ENCODE measurements around the gene UBR1. TPM values are rescaled to one million over a fixed set of nuclear protein-coding genes. Genes with fewer than 3 reads are reported as not detected.
"Not testable (repeated sequence)": the region's sequence is repeated elsewhere in the genome, so short reads cannot be mapped to it uniquely, and the experiment has no call there.

Gene UBR1
- total and polyA plus RNA-seq, 12 donors: 3.8 to 46.2 (median 26.7) TPM

GRCh38 chr15:43134157-43134635, 28.4 kb upstream of the UBR1 start:
- H3K4me1 ChIP-seq: peaks cover 0 to 21% (median 8%) of the 10 kb centered on the region in 9 donors
- intact Hi-C loops (cut with DNase I): no loop called here
- peak overlapping the region; percentile 50 to 97 (median 88) for H3K4me3 ChIP-seq
- TF ChIP-seq CTCF (IDR thresholded peaks at IDR 0.05): no peak
- no peaks in the 10 kb centered on the region for H3K27me3 ChIP-seq
- peaks cover 0 to 41% (median 19%) of the 10 kb centered on the region in 9 donors for H3K36me3 ChIP-seq
- DNase-seq: no peak
- peak overlapping the region in 9 of 10 donors; percentile 69 to 94 (median 90) for H3K27ac ChIP-seq
- WGBS, 2 donors: 18 to 19% methylated on average over 12 of the region's 12 CpGs
- no peak for ATAC-seq
- H3K9me3 ChIP-seq: no peaks in the 10 kb centered on the region

GRCh38 chr15:43133430-43134156, 27.8 kb upstream of the UBR1 start, which contains the start of gene TMEM62:
TMEM62 (plus strand) TSS chr15:43133586; CDS start chr15:43133803, 217 bp downstream.
- H3K4me1 ChIP-seq: peaks cover 0 to 21% (median 8%) of the 10 kb centered on the region in 9 donors
- peak within 1 kb of the TSS; percentile 50 to 97 (median 88) for H3K4me3 ChIP-seq
- H3K9me3 ChIP-seq: peaks cover 0 to 4% (median 0%) of the 10 kb centered on the region in 11 donors
- whole genome bisulfite sequencing, 2 donors: 0% methylated on average over 65 to 66 of the region's 66 CpGs
- DNase-seq (peak; percentile 82 to 85), ATAC-seq (peak; percentile 91 to 97 (median 95))
- peak in 3 of 9 donors; percentile 8 to 14 (median 11) for TF ChIP-seq CTCF (IDR thresholded peaks at IDR 0.05)
- peaks cover 0 to 35% (median 14%) of the 10 kb centered on the region in 9 donors for H3K36me3 ChIP-seq
- no peaks in the 10 kb centered on the region for H3K27me3 ChIP-seq
- intact Hi-C loops (cut with DNase I): no loop called here
- peak within 1 kb of the TSS; percentile 23 to 94 (median 88) for H3K27ac ChIP-seq

DNA sequence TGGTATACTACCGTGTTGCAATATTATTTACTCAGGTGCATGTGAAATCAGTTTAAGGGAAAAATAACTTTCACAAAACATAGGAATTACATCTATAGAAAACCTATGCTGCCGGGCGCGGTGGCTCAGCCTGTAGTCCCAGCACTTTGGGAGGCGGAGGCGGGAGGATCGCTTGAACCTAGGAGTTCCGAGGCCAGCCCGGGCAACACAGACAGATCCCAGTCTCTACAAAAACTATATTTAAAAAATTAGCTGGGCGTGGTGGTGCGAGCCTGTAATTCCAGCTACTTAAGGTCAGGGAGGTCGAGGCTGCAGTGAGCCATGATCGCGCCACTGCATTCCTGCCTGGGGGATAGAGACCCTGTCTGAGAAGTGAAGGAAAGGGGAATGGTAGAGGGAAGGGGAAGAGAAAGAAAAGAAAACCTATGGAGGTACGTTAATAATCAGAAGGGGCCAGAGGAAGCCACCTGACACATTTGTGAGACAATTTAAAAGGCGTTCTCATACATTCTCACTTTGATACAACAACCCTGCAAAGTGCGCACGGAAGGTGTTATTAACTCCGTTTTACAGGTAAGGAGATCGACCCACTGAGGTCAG, 27.1 kb upstream of the UBR1 start:
- H3K27ac ChIP-seq: peak overlapping the region; percentile 23 to 94 (median 88)
- WGBS, 2 donors: 28 to 35% methylated on average over 20 of the region's 20 CpGs
- DNase-seq: peak; percentile 5 to 19
- peak overlapping the region; percentile 50 to 97 (median 88) for H3K4me3 ChIP-seq
- intact Hi-C loops (cut with DNase I): no loop called here
- peak in 6 of 8 donors; percentile 4 to 27 (median 18) for ATAC-seq
- H3K36me3 ChIP-seq: peaks cover 0 to 28% (median 11%) of the 10 kb centered on the region in 9 donors
- H3K4me1 ChIP-seq: peaks cover 0 to 28% (median 8%) of the 10 kb centered on the region in 9 donors
- H3K9me3 ChIP-seq: peaks cover 0 to 11% (median 0%) of the 10 kb centered on the region in 11 donors
- no peak for TF ChIP-seq CTCF (IDR thresholded peaks at IDR 0.05)
- no peaks in the 10 kb centered on the region for H3K27me3 ChIP-seq

DNA sequence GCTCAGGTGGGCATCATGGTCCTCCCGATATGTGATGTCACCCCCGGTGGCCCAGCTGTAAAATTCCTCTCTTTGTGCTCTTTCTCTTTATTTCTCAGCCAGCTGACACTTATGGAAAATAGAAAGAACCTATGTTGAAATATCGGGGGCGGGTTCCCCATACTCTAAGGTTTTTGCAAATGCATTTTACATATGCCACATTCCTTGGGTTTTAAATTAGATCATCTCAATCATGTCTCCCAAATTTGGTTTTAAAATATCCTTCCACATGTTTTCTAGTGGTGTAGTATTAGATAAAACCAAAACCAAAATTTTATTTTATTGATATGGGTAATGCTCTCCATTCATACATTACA, 23.1 kb upstream of the UBR1 start:
- Histone ChIP-seq H3K36me3 (no peaks in the 10 kb centered on the region), H3K4me3 (no peak overlapping the region), H3K4me1 (peaks cover 0 to 17% (median 7%) of the 10 kb centered on the region in 9 donors), H3K27ac (no peak overlapping the region), H3K9me3 (peaks cover 0 to 12% (median 0%) of the 10 kb centered on the region in 11 donors), H3K27me3 (no peaks in the 10 kb centered on the region)
- ATAC-seq (no peak), DNase-seq (no peak)
- no peak for TF ChIP-seq CTCF (IDR thresholded peaks at IDR 0.05)
- 92 to 97% methylated on average over 4 of the region's 4 CpGs for WGBS, 2 donors
- intact Hi-C loops (cut with DNase I): no loop called here

- DNase-seq; ATAC-seq; H3K27me3 ChIP-seq; H3K27ac ChIP-seq; intact Hi-C loops (cut with DNase I); H3K36me3 ChIP-seq; H3K4me3 ChIP-seq: not testable (repeated sequence)
- peaks cover 0 to 12% (median 0%) of the 10 kb centered on the region in 11 donors for H3K9me3 ChIP-seq
- WGBS, 2 donors: 74 to 76% methylated on average over 10 of the region's 10 CpGs
- H3K4me1 ChIP-seq: peaks cover 0 to 17% (median 5%) of the 10 kb centered on the region in 9 donors
Observed at GRCh38 chr15:43128174-43128979, 22.5 kb upstream of the UBR1 start.
